ENCODE results near the gene ZNF385D.

Gene ZNF385D

GRCh38 chr3:21750831-21751391 is at the start of gene ZNF385D:
ZNF385D (minus strand) TSS chr3:21751210; CDS start chr3:21750916, 294 bp downstream.
- H3K27ac ChIP-seq (ENCODE audit: low read depth, low read length), result no peak within 1 kb of the TSS
- peak within 1 kb of the TSS; percentile 92 for H3K4me3 ChIP-seq (ENCODE audit: low read depth, low read length)
- H3K4me1 ChIP-seq (ENCODE audit: control insufficient read depth, insufficient read depth, low read length), result peaks cover 5% of the 10 kb centered on the region; the same call in 1 of the 2 replicates
- H3K36me3 ChIP-seq (ENCODE audit: control insufficient read depth, insufficient read depth, low read length), result no peaks in the 10 kb centered on the region
- H3K9ac ChIP-seq (ENCODE audit: low read depth, low read length), result peak within 1 kb of the TSS; percentile 52
- H3K9me3 ChIP-seq (ENCODE audit: control insufficient read depth, insufficient read depth, low read length), result no peaks in the 10 kb centered on the region
- H3K27me3 ChIP-seq (ENCODE audit: control insufficient read depth, insufficient read depth, low read length), result peaks cover 14% of the 10 kb centered on the region

GRCh38 chr3:21798356-21799088 is 47.5 kb upstream of the ZNF385D start:
- no peak overlapping the region for H3K9ac ChIP-seq (ENCODE audit: low read depth, low read length)
- no peaks in the 10 kb centered on the region for H3K36me3 ChIP-seq (ENCODE audit: control insufficient read depth, insufficient read depth, low read length)
- H3K27ac ChIP-seq (ENCODE audit: low read depth, low read length), result no peak overlapping the region
- no peak overlapping the region for H3K4me3 ChIP-seq (ENCODE audit: low read depth, low read length)
- H3K9me3 ChIP-seq (ENCODE audit: control insufficient read depth, insufficient read depth, low read length), result no peaks in the 10 kb centered on the region
- H3K4me1 ChIP-seq (ENCODE audit: control insufficient read depth, insufficient read depth, low read length), result peaks cover 4% of the 10 kb centered on the region; the same call in 1 of the 2 replicates
- no peaks in the 10 kb centered on the region for H3K27me3 ChIP-seq (ENCODE audit: control insufficient read depth, insufficient read depth, low read length)

- no peak overlapping the region for H3K4me3 ChIP-seq (ENCODE audit: low read depth, low read length)
Observed at GRCh38 chr3:21795921-21796320, 44.9 kb upstream of the ZNF385D start.

GRCh38 chr3:21795152-21795837 is 44.3 kb upstream of the ZNF385D start:
- Histone ChIP-seq H3K4me1 (ENCODE audit: control insufficient read depth, insufficient read depth, low read length) (peaks cover 9% of the 10 kb centered on the region), H3K27me3 (ENCODE audit: control insufficient read depth, insufficient read depth, low read length) (no peaks in the 10 kb centered on the region), H3K9me3 (ENCODE audit: control insufficient read depth, insufficient read depth, low read length) (no peaks in the 10 kb centered on the region), H3K9ac (ENCODE audit: low read depth, low read length) (no peak overlapping the region), H3K27ac (ENCODE audit: low read depth, low read length) (no peak overlapping the region), H3K36me3 (ENCODE audit: control insufficient read depth, insufficient read depth, low read length) (no peaks in the 10 kb centered on the region), H3K4me3 (ENCODE audit: low read depth, low read length) (no peak overlapping the region)

More at GRCh38 chr3:21795921-21796320, 44.9 kb upstream of the ZNF385D start:
- no peak overlapping the region for H3K9ac ChIP-seq (ENCODE audit: low read depth, low read length)
- H3K27ac ChIP-seq (ENCODE audit: low read depth, low read length), result no peak overlapping the region
- no peaks in the 10 kb centered on the region for H3K27me3 ChIP-seq (ENCODE audit: control insufficient read depth, insufficient read depth, low read length)
- peaks cover 9% of the 10 kb centered on the region for H3K4me1 ChIP-seq (ENCODE audit: control insufficient read depth, insufficient read depth, low read length)
- no peaks in the 10 kb centered on the region for H3K9me3 ChIP-seq (ENCODE audit: control insufficient read depth, insufficient read depth, low read length)
- H3K36me3 ChIP-seq (ENCODE audit: control insufficient read depth, insufficient read depth, low read length), result no peaks in the 10 kb centered on the region

GRCh38 chr3:21794291-21794690 is 43.3 kb upstream of the ZNF385D start:
- Histone ChIP-seq H3K27ac (ENCODE audit: low read depth, low read length) (no peak overlapping the region), H3K27me3 (ENCODE audit: control insufficient read depth, insufficient read depth, low read length) (no peaks in the 10 kb centered on the region), H3K36me3 (ENCODE audit: control insufficient read depth, insufficient read depth, low read length) (no peaks in the 10 kb centered on the region), H3K9ac (ENCODE audit: low read depth, low read length) (no peak overlapping the region), H3K9me3 (ENCODE audit: control insufficient read depth, insufficient read depth, low read length) (no peaks in the 10 kb centered on the region), H3K4me1 (ENCODE audit: control insufficient read depth, insufficient read depth, low read length) (peaks cover 9% of the 10 kb centered on the region), H3K4me3 (ENCODE audit: low read depth, low read length) (no peak overlapping the region)

- H3K9ac ChIP-seq (ENCODE audit: low read depth, low read length), result no peak overlapping the region
- H3K9me3 ChIP-seq (ENCODE audit: control insufficient read depth, insufficient read depth, low read length), result no peaks in the 10 kb centered on the region
- H3K36me3 ChIP-seq (ENCODE audit: control insufficient read depth, insufficient read depth, low read length), result no peaks in the 10 kb centered on the region
- no peak overlapping the region for H3K27ac ChIP-seq (ENCODE audit: low read depth, low read length)
- H3K4me3 ChIP-seq (ENCODE audit: low read depth, low read length), result no peak overlapping the region
- H3K27me3 ChIP-seq (ENCODE audit: control insufficient read depth, insufficient read depth, low read length), result no peaks in the 10 kb centered on the region
- peaks cover 9% of the 10 kb centered on the region for H3K4me1 ChIP-seq (ENCODE audit: control insufficient read depth, insufficient read depth, low read length)
Observed at GRCh38 chr3:21792176-21792575, 41.2 kb upstream of the ZNF385D start.

GRCh38 chr3:21791356-21791755 is 40.3 kb upstream of the ZNF385D start:
- Histone ChIP-seq H3K36me3 (ENCODE audit: control insufficient read depth, insufficient read depth, low read length) (no peaks in the 10 kb centered on the region), H3K27ac (ENCODE audit: low read depth, low read length) (no peak overlapping the region), H3K4me3 (ENCODE audit: low read depth, low read length) (no peak overlapping the region), H3K9ac (ENCODE audit: low read depth, low read length) (no peak overlapping the region), H3K27me3 (ENCODE audit: control insufficient read depth, insufficient read depth, low read length) (no peaks in the 10 kb centered on the region), H3K9me3 (ENCODE audit: control insufficient read depth, insufficient read depth, low read length) (no peaks in the 10 kb centered on the region), H3K4me1 (ENCODE audit: control insufficient read depth, insufficient read depth, low read length) (peaks cover 9% of the 10 kb centered on the region)

- H3K9me3 ChIP-seq (ENCODE audit: control insufficient read depth, insufficient read depth, low read length), result no peaks in the 10 kb centered on the region
- no peak overlapping the region for H3K9ac ChIP-seq (ENCODE audit: low read depth, low read length)
- no peaks in the 10 kb centered on the region for H3K36me3 ChIP-seq (ENCODE audit: control insufficient read depth, insufficient read depth, low read length)
- H3K4me1 ChIP-seq (ENCODE audit: control insufficient read depth, insufficient read depth, low read length), result peaks cover 9% of the 10 kb centered on the region
- H3K27me3 ChIP-seq (ENCODE audit: control insufficient read depth, insufficient read depth, low read length), result no peaks in the 10 kb centered on the region
- no peak overlapping the region for H3K27ac ChIP-seq (ENCODE audit: low read depth, low read length)
- no peak overlapping the region for H3K4me3 ChIP-seq (ENCODE audit: low read depth, low read length)
Observed at GRCh38 chr3:21790466-21790865, 39.5 kb upstream of the ZNF385D start.

GRCh38 chr3:21789730-21790129 is 38.7 kb upstream of the ZNF385D start:
- H3K4me1 ChIP-seq (ENCODE audit: control insufficient read depth, insufficient read depth, low read length), result peaks cover 9% of the 10 kb centered on the region
- H3K36me3 ChIP-seq (ENCODE audit: control insufficient read depth, insufficient read depth, low read length), result no peaks in the 10 kb centered on the region
- no peak overlapping the region for H3K9ac ChIP-seq (ENCODE audit: low read depth, low read length)
- no peaks in the 10 kb centered on the region for H3K9me3 ChIP-seq (ENCODE audit: control insufficient read depth, insufficient read depth, low read length)
- no peak overlapping the region for H3K4me3 ChIP-seq (ENCODE audit: low read depth, low read length)
- no peak overlapping the region for H3K27ac ChIP-seq (ENCODE audit: low read depth, low read length)
- H3K27me3 ChIP-seq (ENCODE audit: control insufficient read depth, insufficient read depth, low read length), result no peaks in the 10 kb centered on the region

- Histone ChIP-seq H3K9ac (ENCODE audit: low read depth, low read length) (no peak overlapping the region), H3K9me3 (ENCODE audit: control insufficient read depth, insufficient read depth, low read length) (no peaks in the 10 kb centered on the region)
Observed at GRCh38 chr3:21786438-21786797, 35.4 kb upstream of the ZNF385D start.

More at GRCh38 chr3:21786438-21786797, 35.4 kb upstream of the ZNF385D start:
- H3K4me1 ChIP-seq (ENCODE audit: control insufficient read depth, insufficient read depth, low read length), result no peaks in the 10 kb centered on the region
- H3K27ac ChIP-seq (ENCODE audit: low read depth, low read length), result no peak overlapping the region
- no peak overlapping the region for H3K4me3 ChIP-seq (ENCODE audit: low read depth, low read length)
- no peaks in the 10 kb centered on the region for H3K36me3 ChIP-seq (ENCODE audit: control insufficient read depth, insufficient read depth, low read length)
- no peaks in the 10 kb centered on the region for H3K27me3 ChIP-seq (ENCODE audit: control insufficient read depth, insufficient read depth, low read length)
